IPS-15b (cell line): Measurements from ENCODE around the gene LNX1.

Experiments
- H3K27me3 ChIP-seq: one replicate; pipeline ENCODE4 v1.6.1; 2013; ENCODE audit warnings: low read length; ENCODE audit not compliant: control insufficient read depth, insufficient read depth
- H3K36me3 ChIP-seq: one replicate; pipeline ENCODE4 v1.6.1; 2013; ENCODE audit warnings: low read length; ENCODE audit not compliant: control insufficient read depth, insufficient read depth
- H3K4me1 ChIP-seq: one replicate; pipeline ENCODE4 v1.6.1; 2013; ENCODE audit warnings: mild to moderate bottlenecking, low read length; ENCODE audit not compliant: control insufficient read depth, insufficient read depth
- H3K4me3 ChIP-seq: one replicate; pipeline ENCODE4 v1.5.1; 2013; ENCODE audit warnings: low read depth, low read length
- H3K9ac ChIP-seq: one replicate; pipeline ENCODE4 v1.6.1; 2013; ENCODE audit warnings: low read depth, mild to moderate bottlenecking, low read length
- H3K9me3 ChIP-seq: one replicate; pipeline ENCODE4 v1.6.1; 2013; ENCODE audit warnings: mild to moderate bottlenecking, low read length; ENCODE audit not compliant: control insufficient read depth, insufficient read depth

The LNX1 gene

DNA sequence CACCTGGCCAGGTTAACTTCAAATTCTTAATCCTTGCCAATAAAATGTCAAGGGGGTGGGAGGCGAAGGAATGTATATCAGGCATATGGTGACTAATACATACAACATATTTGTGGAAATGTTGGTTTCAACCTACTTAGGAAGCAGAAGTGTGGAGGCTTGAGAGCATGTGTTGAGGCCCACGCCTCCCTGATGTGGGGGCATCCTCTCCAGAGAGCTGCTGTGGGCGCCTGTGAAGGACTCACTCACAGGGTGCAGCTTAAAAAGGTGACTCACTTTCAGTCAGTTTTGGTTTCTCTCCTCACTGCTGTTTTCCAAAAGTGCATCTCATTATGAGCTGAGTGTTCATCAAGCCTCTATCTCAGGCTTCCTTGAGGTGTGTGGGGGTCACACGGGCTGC is 27.5 kb downstream of the LNX1 start:
- H3K36me3 ChIP-seq = no peaks in the 10 kb centered on the region
- H3K9me3 ChIP-seq = no peaks in the 10 kb centered on the region
- H3K4me1 ChIP-seq = peaks cover 2% of the 10 kb centered on the region
- H3K9ac ChIP-seq = no peak overlapping the region
- no peaks in the 10 kb centered on the region for H3K27me3 ChIP-seq
- no peak overlapping the region for H3K4me3 ChIP-seq

DNA sequence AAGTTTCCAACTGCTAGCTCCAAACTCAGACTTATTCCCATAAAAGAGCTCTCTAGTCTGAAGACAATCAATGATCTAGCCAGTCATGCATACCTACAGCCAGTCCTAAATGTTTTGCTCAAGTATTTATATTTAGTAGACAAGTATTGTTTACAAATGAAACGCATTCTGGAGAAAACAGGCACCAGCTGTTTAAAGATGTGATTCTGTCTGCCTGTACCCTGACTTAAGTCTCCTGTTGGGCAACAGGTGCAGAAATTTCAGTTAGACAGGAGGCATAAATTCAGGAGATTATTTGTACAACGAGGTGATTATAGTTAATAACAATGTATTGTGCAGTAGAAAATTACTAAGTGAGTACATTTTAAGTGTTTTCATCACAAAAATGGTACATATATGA is 28.9 kb downstream of the LNX1 start:
- Histone ChIP-seq H3K9ac (no peak overlapping the region), H3K36me3 (no peaks in the 10 kb centered on the region), H3K27me3 (no peaks in the 10 kb centered on the region), H3K9me3 (no peaks in the 10 kb centered on the region), H3K4me3 (no peak overlapping the region), H3K4me1 (peaks cover 2% of the 10 kb centered on the region)

DNA sequence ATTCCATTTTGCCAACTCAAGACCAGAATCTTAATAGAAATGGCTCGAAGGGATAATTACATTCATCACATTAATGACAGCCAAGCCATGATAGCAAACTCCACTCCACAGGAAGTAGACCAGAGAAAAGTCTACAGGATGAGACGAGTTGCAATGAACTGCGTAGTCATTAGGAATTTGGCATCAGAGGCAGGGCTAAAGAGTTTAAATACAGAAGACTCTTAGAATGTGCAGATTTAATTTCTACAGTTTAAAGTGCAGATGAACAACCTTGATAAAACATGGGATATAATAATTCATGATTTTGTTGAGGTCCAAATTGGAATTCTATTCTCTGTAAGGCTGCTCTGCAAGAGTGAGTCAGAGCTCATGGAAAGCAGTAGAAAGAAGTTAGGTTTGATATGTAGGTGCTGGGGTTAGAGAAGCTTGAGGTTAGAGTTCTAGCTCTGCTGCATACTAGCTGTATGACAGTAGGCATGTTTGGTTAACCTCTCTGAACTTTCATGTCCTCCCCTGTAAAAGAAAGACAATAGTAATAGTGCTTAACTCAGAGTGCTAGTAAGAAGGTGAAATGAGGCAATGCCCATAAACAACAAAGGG is 32.2 kb downstream of the LNX1 start:
- Histone ChIP-seq H3K9ac (no peak overlapping the region), H3K36me3 (no peaks in the 10 kb centered on the region), H3K4me1 (no peaks in the 10 kb centered on the region), H3K4me3 (no peak overlapping the region), H3K27me3 (no peaks in the 10 kb centered on the region), H3K9me3 (no peaks in the 10 kb centered on the region)

DNA sequence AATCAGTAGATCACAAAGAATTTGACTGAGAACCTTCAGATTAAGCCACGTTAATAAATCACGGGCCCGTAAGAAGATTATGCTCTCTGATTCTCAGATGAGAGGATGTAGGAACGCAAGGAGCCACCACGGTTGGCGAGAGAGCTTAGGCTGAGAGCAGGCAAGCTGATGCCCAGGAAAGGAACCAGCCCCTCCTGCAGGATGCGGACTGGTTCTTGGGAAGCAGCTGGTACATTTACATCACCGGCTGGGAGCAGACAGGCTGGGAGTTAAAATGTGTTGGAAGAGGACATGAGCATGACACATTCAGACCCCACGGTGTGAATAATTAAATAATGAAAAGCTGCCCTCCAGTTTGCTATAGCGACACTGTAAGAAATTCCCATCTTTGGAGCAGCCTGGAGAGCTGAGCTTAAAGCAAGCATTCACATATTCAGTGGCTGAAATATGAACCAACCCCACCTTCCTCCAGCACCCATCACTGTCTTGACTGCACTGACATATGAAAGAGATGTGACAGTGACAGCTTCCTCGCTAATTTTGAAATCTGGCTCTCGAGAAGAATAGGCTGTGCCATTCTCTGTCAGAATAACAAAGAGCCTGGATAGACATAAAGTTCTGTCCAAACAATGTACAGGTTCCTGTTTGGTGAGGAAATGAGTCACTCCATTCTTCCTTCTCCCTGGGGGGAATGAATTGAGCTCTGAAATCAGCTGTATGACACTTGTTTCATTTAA is 33.1 kb downstream of the LNX1 start:
- H3K36me3 ChIP-seq = no peaks in the 10 kb centered on the region
- no peaks in the 10 kb centered on the region for H3K4me1 ChIP-seq
- H3K9me3 ChIP-seq = no peaks in the 10 kb centered on the region
- H3K27me3 ChIP-seq = no peaks in the 10 kb centered on the region
- H3K9ac ChIP-seq = no peak overlapping the region
- no peak overlapping the region for H3K4me3 ChIP-seq

DNA sequence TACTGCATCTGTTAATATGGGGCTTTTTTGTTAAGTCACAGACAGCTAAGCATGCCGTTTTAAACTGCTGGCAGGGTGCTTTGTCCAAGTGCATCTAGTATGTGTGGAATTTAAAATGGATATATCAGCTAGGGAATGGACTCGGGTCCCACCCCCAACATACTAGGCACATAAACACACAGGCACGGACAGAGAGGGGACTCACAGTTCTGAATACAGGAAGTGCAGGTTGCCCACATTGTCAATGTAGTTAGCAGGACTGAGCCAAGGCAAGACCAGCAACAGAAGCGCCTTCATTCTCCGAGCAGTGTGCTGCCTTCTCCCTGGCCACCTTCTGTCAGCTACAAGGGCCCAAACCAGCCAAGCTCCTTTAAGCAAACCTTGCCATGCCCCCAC is 33.6 kb downstream of the LNX1 start:
- H3K36me3 ChIP-seq = no peaks in the 10 kb centered on the region
- no peaks in the 10 kb centered on the region for H3K27me3 ChIP-seq
- no peak overlapping the region for H3K4me3 ChIP-seq
- H3K9ac ChIP-seq = no peak overlapping the region
- no peaks in the 10 kb centered on the region for H3K9me3 ChIP-seq
- no peaks in the 10 kb centered on the region for H3K4me1 ChIP-seq

DNA sequence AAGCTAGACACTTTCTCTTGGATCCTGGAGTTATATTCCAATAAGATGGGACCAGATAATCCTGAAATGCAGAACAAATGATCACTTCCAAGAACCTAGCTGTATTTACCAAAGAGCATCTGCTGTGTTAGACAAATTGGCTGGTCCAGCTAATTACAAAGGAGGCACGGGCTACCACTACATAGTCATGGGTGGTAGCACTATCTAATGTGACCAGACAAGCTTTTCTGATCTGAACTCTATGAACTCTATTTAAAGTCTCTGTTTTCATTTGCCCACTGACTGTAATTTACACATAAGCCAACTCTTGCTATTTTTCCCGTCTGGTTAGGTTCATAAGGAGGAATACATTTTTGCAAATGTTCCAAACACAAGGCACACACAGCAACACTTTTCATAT is 34.6 kb downstream of the LNX1 start:
- H3K4me3 ChIP-seq = no peak overlapping the region
- H3K9ac ChIP-seq = no peak overlapping the region
- H3K27me3 ChIP-seq = no peaks in the 10 kb centered on the region
- H3K4me1 ChIP-seq = no peaks in the 10 kb centered on the region
- no peaks in the 10 kb centered on the region for H3K36me3 ChIP-seq
- no peaks in the 10 kb centered on the region for H3K9me3 ChIP-seq

DNA sequence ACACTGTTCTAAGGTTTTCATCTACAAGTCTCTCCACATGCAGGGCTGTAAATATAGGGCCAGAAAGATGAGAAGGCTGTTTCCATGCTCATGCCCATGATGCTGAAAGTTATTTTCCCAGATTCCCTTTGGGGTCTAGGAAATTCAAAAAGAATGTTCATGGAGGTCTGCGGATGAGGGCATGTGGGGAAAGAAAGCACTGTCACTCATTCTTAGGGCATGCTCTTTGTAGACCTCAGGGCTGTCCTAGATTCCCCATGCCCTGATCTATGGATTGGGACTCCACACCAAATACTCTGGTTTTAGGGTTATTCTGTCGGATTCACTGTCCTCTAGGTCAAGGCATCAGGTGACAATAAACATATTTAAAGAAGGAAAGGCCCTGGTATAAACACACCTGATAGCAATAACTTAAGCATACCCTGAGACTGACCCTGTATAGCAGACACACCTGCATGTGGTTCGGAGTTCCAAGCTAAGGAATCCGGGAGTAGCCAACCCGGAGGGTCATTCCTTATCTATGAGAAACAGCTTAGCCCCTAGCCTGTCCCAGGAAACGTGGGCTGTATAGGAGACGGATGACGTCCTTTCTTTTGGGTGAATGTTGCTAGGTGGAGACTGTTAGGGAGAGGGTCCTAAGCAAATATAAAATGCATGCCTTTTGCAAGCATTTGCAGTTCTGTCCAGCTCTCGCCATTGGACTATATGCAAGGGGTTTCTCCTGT is 37.6 kb downstream of the LNX1 start:
- Histone ChIP-seq H3K9me3 (no peaks in the 10 kb centered on the region), H3K4me1 (no peaks in the 10 kb centered on the region), H3K36me3 (no peaks in the 10 kb centered on the region), H3K4me3 (no peak overlapping the region), H3K9ac (no peak overlapping the region), H3K27me3 (no peaks in the 10 kb centered on the region)

DNA sequence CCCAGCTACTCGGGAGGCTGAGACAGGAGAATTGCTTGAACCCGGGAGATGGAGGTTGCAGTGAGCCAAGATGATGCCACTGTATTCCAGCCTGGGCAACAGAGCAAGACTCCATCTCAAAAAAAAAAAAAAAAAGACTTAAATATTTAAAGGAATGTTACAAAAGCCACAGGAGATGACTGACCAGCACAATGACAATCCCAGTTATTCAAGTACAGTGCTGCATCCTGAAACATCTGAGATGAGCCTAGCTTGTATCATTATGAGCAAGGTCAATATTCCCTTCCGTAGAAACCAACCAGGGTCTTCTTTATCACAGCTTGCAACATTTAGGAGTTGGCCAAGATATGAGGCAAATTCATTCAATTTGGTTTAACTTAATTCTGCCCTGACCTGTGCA is 38.6 kb downstream of the LNX1 start:
- H3K27me3 ChIP-seq = no peaks in the 10 kb centered on the region
- H3K36me3 ChIP-seq = no peaks in the 10 kb centered on the region
- H3K4me3 ChIP-seq = no peak overlapping the region
- no peaks in the 10 kb centered on the region for H3K4me1 ChIP-seq
- no peaks in the 10 kb centered on the region for H3K9me3 ChIP-seq
- H3K9ac ChIP-seq = no peak overlapping the region

DNA sequence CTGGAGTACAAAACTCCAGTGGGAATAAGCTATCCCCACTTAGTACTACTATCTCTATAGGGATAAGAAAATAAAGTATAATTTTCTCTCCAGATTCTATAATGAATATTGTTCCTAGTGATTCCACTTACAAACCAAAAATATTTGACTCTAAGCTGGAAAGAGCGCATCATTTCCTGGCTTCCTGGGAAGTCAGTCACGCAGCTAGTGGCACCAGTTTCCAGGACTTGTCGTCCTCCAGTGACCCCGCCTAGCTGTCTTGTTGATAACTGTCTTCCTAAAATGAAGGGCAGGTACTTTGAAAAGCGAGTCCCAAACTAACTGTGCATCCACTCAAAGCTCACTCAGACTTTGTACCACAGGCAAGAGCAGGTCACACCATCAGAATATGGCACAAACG is 39.3 kb downstream of the LNX1 start:
- H3K4me3 ChIP-seq = no peak overlapping the region
- no peaks in the 10 kb centered on the region for H3K36me3 ChIP-seq
- H3K9me3 ChIP-seq = no peaks in the 10 kb centered on the region
- no peaks in the 10 kb centered on the region for H3K4me1 ChIP-seq
- H3K27me3 ChIP-seq = no peaks in the 10 kb centered on the region
- no peak overlapping the region for H3K9ac ChIP-seq

DNA sequence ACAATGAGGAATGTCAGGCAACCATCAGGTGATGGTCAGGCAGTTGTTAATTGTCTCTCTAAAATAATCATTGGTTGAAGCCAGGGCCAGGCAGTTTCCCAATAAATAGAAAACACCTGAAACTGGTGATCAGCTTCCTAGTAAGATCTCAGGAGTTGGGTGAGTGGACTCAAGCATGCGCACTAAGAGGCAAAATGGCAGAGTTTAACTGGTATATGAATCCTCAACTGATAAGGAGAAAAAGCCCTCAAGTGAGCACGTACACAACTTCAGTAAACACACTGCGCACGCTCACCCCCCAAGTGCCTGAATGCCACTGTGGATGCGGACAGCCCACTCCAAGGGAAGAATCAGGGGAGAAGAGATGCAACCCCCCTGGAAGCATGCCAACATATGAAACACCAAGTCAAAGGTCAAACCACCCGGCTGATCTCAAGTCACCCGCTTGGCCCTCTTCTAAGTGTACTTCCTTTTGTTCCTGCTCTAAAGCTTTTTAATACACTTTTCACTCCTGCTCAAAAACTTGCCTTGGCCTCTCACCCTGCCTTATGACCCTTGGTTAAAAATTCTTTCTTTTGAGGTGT is 39.9 kb downstream of the LNX1 start:
- Histone ChIP-seq H3K27me3 (no peaks in the 10 kb centered on the region), H3K4me3 (no peak overlapping the region), H3K36me3 (no peaks in the 10 kb centered on the region), H3K4me1 (no peaks in the 10 kb centered on the region), H3K9me3 (no peaks in the 10 kb centered on the region), H3K9ac (no peak overlapping the region)

DNA sequence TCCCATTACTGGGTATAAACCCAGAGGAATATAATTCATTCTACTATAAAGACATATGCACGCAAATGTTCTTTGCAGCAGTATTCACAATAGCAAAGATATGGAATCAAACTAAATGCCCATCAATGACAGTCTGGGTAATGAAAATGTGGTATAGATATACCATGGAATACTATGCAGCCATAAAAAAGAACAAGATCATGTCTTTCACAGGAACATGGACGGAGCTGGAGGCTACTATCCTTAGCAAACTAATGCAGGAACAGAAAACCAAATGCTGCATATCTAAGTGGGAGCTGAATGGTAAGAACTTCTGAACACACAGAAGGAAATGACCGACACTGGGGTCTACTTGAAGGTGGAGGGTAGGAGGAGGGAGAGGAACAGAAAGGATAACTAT is 42.6 kb downstream of the LNX1 start:
- H3K9me3 ChIP-seq = no peaks in the 10 kb centered on the region
- no peaks in the 10 kb centered on the region for H3K36me3 ChIP-seq
- no peaks in the 10 kb centered on the region for H3K4me1 ChIP-seq
- H3K9ac ChIP-seq = no peak overlapping the region
- no peak overlapping the region for H3K4me3 ChIP-seq
- no peaks in the 10 kb centered on the region for H3K27me3 ChIP-seq

DNA sequence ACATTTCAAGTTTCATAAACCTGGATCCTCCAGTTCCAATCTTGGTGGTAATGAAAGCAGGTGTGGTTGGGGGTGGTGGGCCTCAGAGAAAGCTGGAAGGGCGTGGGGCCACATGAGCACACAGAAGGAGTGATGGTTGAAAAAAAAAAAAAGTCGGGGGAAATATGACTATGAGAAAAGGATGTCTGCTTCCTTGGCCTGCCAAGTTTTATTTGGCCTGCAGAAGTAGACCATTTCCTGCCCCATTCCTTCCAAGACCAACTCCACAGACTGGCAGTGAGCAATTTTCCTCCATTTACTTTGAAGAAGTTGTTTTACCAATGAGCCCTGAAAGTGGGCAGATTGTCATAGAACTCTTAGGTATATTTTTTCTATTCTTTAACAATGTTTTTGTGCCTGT is 43.3 kb downstream of the LNX1 start:
- no peaks in the 10 kb centered on the region for H3K9me3 ChIP-seq
- no peaks in the 10 kb centered on the region for H3K4me1 ChIP-seq
- no peak overlapping the region for H3K9ac ChIP-seq
- no peaks in the 10 kb centered on the region for H3K36me3 ChIP-seq
- H3K4me3 ChIP-seq = no peak overlapping the region
- H3K27me3 ChIP-seq = peaks cover 3% of the 10 kb centered on the region
